TTC549 (cell line): ENCODE results near the gene APOC1.
"Not testable (repeated sequence)": the region's sequence is repeated elsewhere in the genome, so short reads cannot be mapped to it uniquely, and the experiment has no call there.

Experiments used
- FAIRE-seq: peaks from 2 replicates; lab custom pipeline; 2012; peaks lifted over from hg19 to GRCh38; lab: Jason Lieb, UNC

The APOC1 gene

GRCh38 chr19:44913512-44914432 is 636 bp upstream of the APOC1 start:
- not testable (repeated sequence) for FAIRE-seq

- no peak for FAIRE-seq
These were observed 9.9 kb downstream of the APOC1 start for GRCh38 chr19:44924243-44924725.

GRCh38 chr19:44925114-44925891 is 10.9 kb downstream of the APOC1 start:
- no peak for FAIRE-seq

GRCh38 chr19:44926245-44927077 is 12.1 kb downstream of the APOC1 start:
- FAIRE-seq: not testable (repeated sequence)

- FAIRE-seq: no peak
These were observed 13.3 kb downstream of the APOC1 start for GRCh38 chr19:44927746-44928145.

GRCh38 chr19:44930088-44930487 is 15.7 kb downstream of the APOC1 start:
- no peak for FAIRE-seq

- FAIRE-seq: no peak
These were observed 17.1 kb downstream of the APOC1 start for GRCh38 chr19:44931541-44931940.

GRCh38 chr19:44939668-44940067 is 25.3 kb downstream of the APOC1 start:
- no peak for FAIRE-seq

GRCh38 chr19:44942067-44942571 is 27.7 kb downstream of the APOC1 start, which contains the start of gene APOC4:
Gene APOC4, plus strand, starts transcription at chr19:44942237. Its CDS starts 41 bp downstream, at chr19:44942278.
- no peak for FAIRE-seq

GRCh38 chr19:44943801-44944249 is 29.4 kb downstream of the APOC1 start:
- no peak for FAIRE-seq

- FAIRE-seq: no peak
These were observed 32.7 kb downstream of the APOC1 start for GRCh38 chr19:44947041-44947581.

- FAIRE-seq: no peak
These were observed 33.8 kb downstream of the APOC1 start for GRCh38 chr19:44948237-44948636.

- no peak for FAIRE-seq
These were observed 34.5 kb downstream of the APOC1 start for GRCh38 chr19:44948763-44949374.

- FAIRE-seq: no peak
These were observed 35.1 kb downstream of the APOC1 start for GRCh38 chr19:44949550-44949949.

GRCh38 chr19:44951179-44952159 is 37.1 kb downstream of the APOC1 start:
- no peak for FAIRE-seq

GRCh38 chr19:44954278-44954648 is 39.9 kb downstream of the APOC1 start:
- no peak for FAIRE-seq

- FAIRE-seq: no peak
These were observed 40.5 kb downstream of the APOC1 start, which contains the start of gene CLPTM1 for GRCh38 chr19:44954649-44955504. Gene CLPTM1, plus strand, starts transcription at chr19:44955380. Its CDS starts 16 bp downstream, at chr19:44955396.
